Fibroblast of lung (primary cell): ENCODE data around the gene MED26.

Source experiments
- EZH2 ChIP-seq: IDR thresholded peaks from 2 replicates; pipeline ENCODE4 v1.5.1; 2012; ENCODE audit warnings: low read length, control low read depth, mild to moderate bottlenecking; ENCODE audit errors: missing control alignments
- TF ChIP-seq, protein P1 (sequence below), 2 donors: IDR thresholded peaks in 1 of 2; conservative IDR thresholded peaks in 1 of 2; 1 replicate in 1 of 2; 2 replicates in 1 of 2; pipeline ENCODE4 v1.5.1; 2011 to 2012; ENCODE audit warnings: low read length in 2 of 2, control low read depth in 1 of 2, inconsistent platforms in 1 of 2, low read depth in 1 of 2, mild to moderate bottlenecking in 1 of 2

DNA sequence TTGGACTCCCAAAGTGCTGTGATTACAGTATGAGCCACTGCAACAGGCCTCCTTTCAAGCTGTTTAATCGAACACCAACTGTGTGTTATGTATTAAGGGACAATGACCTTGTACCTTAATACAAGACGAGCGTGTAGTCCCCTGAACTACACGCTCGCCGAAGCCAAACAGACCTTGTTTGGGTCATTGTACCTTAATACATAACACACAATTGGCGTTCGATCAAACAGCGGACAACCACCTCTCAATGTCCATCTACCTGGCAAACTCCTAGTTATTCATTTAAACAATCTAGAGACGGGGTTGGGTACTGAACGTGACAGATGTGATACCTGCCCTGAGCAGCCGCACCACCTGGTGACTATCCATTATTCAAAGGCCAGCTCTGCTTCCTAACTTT lies 87.1 kb downstream of the MED26 start:
- TF ChIP-seq, protein P1, sequence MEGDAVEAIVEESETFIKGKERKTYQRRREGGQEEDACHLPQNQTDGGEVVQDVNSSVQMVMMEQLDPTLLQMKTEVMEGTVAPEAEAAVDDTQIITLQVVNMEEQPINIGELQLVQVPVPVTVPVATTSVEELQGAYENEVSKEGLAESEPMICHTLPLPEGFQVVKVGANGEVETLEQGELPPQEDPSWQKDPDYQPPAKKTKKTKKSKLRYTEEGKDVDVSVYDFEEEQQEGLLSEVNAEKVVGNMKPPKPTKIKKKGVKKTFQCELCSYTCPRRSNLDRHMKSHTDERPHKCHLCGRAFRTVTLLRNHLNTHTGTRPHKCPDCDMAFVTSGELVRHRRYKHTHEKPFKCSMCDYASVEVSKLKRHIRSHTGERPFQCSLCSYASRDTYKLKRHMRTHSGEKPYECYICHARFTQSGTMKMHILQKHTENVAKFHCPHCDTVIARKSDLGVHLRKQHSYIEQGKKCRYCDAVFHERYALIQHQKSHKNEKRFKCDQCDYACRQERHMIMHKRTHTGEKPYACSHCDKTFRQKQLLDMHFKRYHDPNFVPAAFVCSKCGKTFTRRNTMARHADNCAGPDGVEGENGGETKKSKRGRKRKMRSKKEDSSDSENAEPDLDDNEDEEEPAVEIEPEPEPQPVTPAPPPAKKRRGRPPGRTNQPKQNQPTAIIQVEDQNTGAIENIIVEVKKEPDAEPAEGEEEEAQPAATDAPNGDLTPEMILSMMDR (conservative IDR thresholded peaks at IDR 0.05 in 1 of 2, IDR thresholded peaks at IDR 0.05 in 1 of 2; ENCODE audit: low read depth in 1 of 2, low read length in 2 of 2) = no peak
- no peak for TF ChIP-seq EZH2
